GM06990 (cell line): ENCODE results near the gene USP27X.

ENCODE experiments used
- DNase-seq: peaks from one replicate; pipeline ENCODE4 v3.0.0-alpha.2; 2011; ENCODE audit not compliant: insufficient read length; ENCODE audit errors: extremely low read depth
- H3K27me3 ChIP-seq: replicated peaks from 2 replicates; pipeline ENCODE4 v1.6.0; 2011; ENCODE audit warnings: low read length; ENCODE audit not compliant: control insufficient read depth, insufficient read depth
- H3K36me3 ChIP-seq: 2 replicates; pipeline ENCODE4 v1.5.1; 2011; ENCODE audit warnings: low read length; ENCODE audit not compliant: control insufficient read depth, insufficient read depth
- H3K4me3 ChIP-seq: replicated peaks from 2 replicates; pipeline ENCODE4 v1.5.1; 2011; ENCODE audit warnings: low read depth, mild to moderate bottlenecking, control low read depth, low read length
- CTCF ChIP-seq: IDR thresholded peaks from 2 replicates; pipeline ENCODE4 v1.5.1; 2011; ENCODE audit warnings: low read length, control low read depth, mild to moderate bottlenecking, inconsistent platforms; ENCODE audit not compliant: insufficient read depth, poor library complexity, severe bottlenecking

USP27X gene

GRCh38 chrX:49858341-49858740, 20.9 kb upstream of the USP27X start:
- Histone ChIP-seq H3K36me3 (no peaks in the 10 kb centered on the region), H3K4me3 (no peak overlapping the region), H3K27me3 (no peaks in the 10 kb centered on the region)
- no peak for TF ChIP-seq CTCF
- DNase-seq, result no peak

- no peak overlapping the region for H3K4me3 ChIP-seq
- no peak for TF ChIP-seq CTCF
- H3K27me3 ChIP-seq, result no peaks in the 10 kb centered on the region
- no peaks in the 10 kb centered on the region for H3K36me3 ChIP-seq
- no peak for DNase-seq
Measured at GRCh38 chrX:49859491-49859890, 19.8 kb upstream of the USP27X start.

- H3K27me3 ChIP-seq, result no peaks in the 10 kb centered on the region
- no peaks in the 10 kb centered on the region for H3K36me3 ChIP-seq
- DNase-seq, result no peak
- no peak for TF ChIP-seq CTCF
- H3K4me3 ChIP-seq, result no peak overlapping the region
Measured at GRCh38 chrX:49860867-49861535, 18.3 kb upstream of the USP27X start.

- H3K4me3 ChIP-seq, result no peak overlapping the region
- no peaks in the 10 kb centered on the region for H3K36me3 ChIP-seq
- no peaks in the 10 kb centered on the region for H3K27me3 ChIP-seq
- no peak for TF ChIP-seq CTCF
- no peak for DNase-seq
Measured at GRCh38 chrX:49862093-49862492, 17.2 kb upstream of the USP27X start.

GRCh38 chrX:49868739-49869138, 10.5 kb upstream of the USP27X start:
- Histone ChIP-seq H3K4me3 (no peak overlapping the region), H3K36me3 (no peaks in the 10 kb centered on the region), H3K27me3 (no peaks in the 10 kb centered on the region)
- no peak for DNase-seq
- no peak for TF ChIP-seq CTCF

GRCh38 chrX:49876750-49877149, 2.5 kb upstream of the USP27X start:
- TF ChIP-seq CTCF, result peak; percentile 53
- H3K4me3 ChIP-seq, result no peak overlapping the region
- H3K27me3 ChIP-seq, result no peaks in the 10 kb centered on the region
- DNase-seq, result no peak
- H3K36me3 ChIP-seq, result no peaks in the 10 kb centered on the region
